Right lobe of liver (tissue), 6 donors: ENCODE results near the gene EPOP. TPM values are rescaled to one million over a fixed set of nuclear protein-coding genes. Genes with fewer than 3 reads are reported as not detected.

ENCODE experiments used
- ATAC-seq, 4 donors: fragments of 200-7000 bp; cut with Tn5 transposase; one replicate each; pipeline ENCODE4 v1.9.1; 2020; ENCODE audit warnings: mild to moderate bottlenecking in 4 of 4, moderate library complexity in 4 of 4
- DNase-seq, 3 donors: peaks; one replicate each; pipeline ENCODE4 v3.0.0-alpha.2; 2020
- H3K27ac ChIP-seq, 3 donors: fragments of 200-600 bp; one replicate each; pipeline ENCODE4 v1.8.0; 2022
- H3K27me3 ChIP-seq, 2 donors: fragments of 200-600 bp; one replicate each; pipeline ENCODE4 v1.8.0; 2022
- H3K36me3 ChIP-seq, 4 donors: fragments of 200-600 bp; sonication (generic) in 1 of 4; one replicate each; pipeline versions ENCODE4 v1.5.1 to v1.8.0; 2017 to 2022; ENCODE audit warnings: control low read depth in 1 of 4
- H3K4me1 ChIP-seq, 4 donors: fragments of 200-600 bp; sonication (generic) in 1 of 4; one replicate each; pipeline versions ENCODE4 v1.5.1 to v1.8.0; 2017 to 2022; ENCODE audit warnings: control low read depth in 1 of 4
- H3K4me3 ChIP-seq, 3 donors: fragments of 200-600 bp; one replicate each; pipeline ENCODE4 v1.8.0; 2022
- H3K9me3 ChIP-seq, 4 donors: fragments of 200-600 bp; sonication (generic) in 1 of 4; one replicate each; pipeline versions ENCODE4 v1.5.1 to v1.8.0; 2017 to 2022; ENCODE audit warnings: control low read depth in 1 of 4
- CTCF ChIP-seq, 4 donors: fragments of 200-600 bp in 3 of 4; fragments of 450-650 bp in 1 of 4; IDR thresholded peaks; one replicate each; pipeline versions ENCODE4 v1.5.1 to v1.8.0; 2016 to 2022; ENCODE audit warnings: antibody characterized with exemption in 4 of 4, mild to moderate bottlenecking in 2 of 4
- POLR2A ChIP-seq: fragments of 450-650 bp; IDR thresholded peaks from one replicate; pipeline ENCODE4 v1.6.1; 2017; ENCODE audit warnings: antibody characterized with exemption, mild to moderate bottlenecking
- WGBS: methylation state at CpG from one replicate; pipeline ENCODE4 v1.1.6; 2018; ENCODE audit warnings: low coverage, low lambda C conversion rate; ENCODE audit not compliant: insufficient coverage; ENCODE audit errors: missing lambda C conversion rate; 5-methylcytosine and 5-hydroxymethylcytosine counted together
- intact Hi-C, 2 donors: fragments of 100-400 bp; cut with DNase I; formaldehyde crosslinking; loops; one replicate each; pipeline versions ENCODE4 v1.11.2 to v1.14.1; 2022
- total RNA-seq, 6 experiments: library from RNA; depleted of rRNA in 2 of 6; stranded (reverse); fragments of >200 nt in 2 of 6; fragmentation: NEBNext Ultra II Directional in 3 of 6; extraction: Animal tissue kit (Norgen Biotek cat#: 25700) in 3 of 6; gene quantifications; one replicate each; pipeline versions ENCODE4 v1.1.0 to v1.2.4, GENCODE V29; 2016 to 2023
- donor health status: DM: no; HTN: yes; CAD: no.
- donor health status: DM: no; HTN: no; CAD: no.
- donor health status: DM: no; HTN: no; CAD: no.
- donor health status: DM: no; HTN: yes; CAD: no.
- donor health status: DM: no; HTN: yes; CAD: no.

EPOP gene
- total RNA-seq, 6 experiments from 2014 or later: 1.1 to 6.0 (median 3.0) TPM

GRCh38 chr17:38713456-38714075, 38.8 kb upstream of the EPOP start:
- H3K27me3 ChIP-seq: no peaks in the 10 kb centered on the region
- 67% methylated on average over 7 of the region's 11 CpGs for WGBS
- H3K36me3 ChIP-seq: peaks cover 0 to 13% (median 5%) of the 10 kb centered on the region in 4 donors
- H3K4me1 ChIP-seq: no peaks in the 10 kb centered on the region
- TF ChIP-seq POLR2A: no peak
- no peak for TF ChIP-seq CTCF (IDR thresholded peaks at IDR 0.05)
- ATAC-seq: no peak
- intact Hi-C loops: no loop called here
- H3K4me3 ChIP-seq: no peak overlapping the region
- no peak overlapping the region for H3K27ac ChIP-seq
- no peak for DNase-seq
- no peaks in the 10 kb centered on the region for H3K9me3 ChIP-seq

GRCh38 chr17:38712593-38712992, 37.8 kb upstream of the EPOP start:
- Histone ChIP-seq H3K4me1 (no peaks in the 10 kb centered on the region), H3K4me3 (no peak overlapping the region), H3K27ac (no peak overlapping the region), H3K9me3 (no peaks in the 10 kb centered on the region), H3K36me3 (peaks cover 0 to 13% (median 5%) of the 10 kb centered on the region in 4 donors), H3K27me3 (no peaks in the 10 kb centered on the region)
- intact Hi-C loops: no loop called here
- ATAC-seq (no peak), DNase-seq (no peak)
- WGBS: no CpG with 5 or more reads among the region's 10 CpGs
- TF ChIP-seq CTCF (IDR thresholded peaks at IDR 0.05): no peak
- no peak for TF ChIP-seq POLR2A

GRCh38 chr17:38711792-38712571, 37.2 kb upstream of the EPOP start:
- H3K27ac ChIP-seq: no peak overlapping the region
- H3K4me1 ChIP-seq: no peaks in the 10 kb centered on the region
- H3K36me3 ChIP-seq: peaks cover 0 to 13% (median 5%) of the 10 kb centered on the region in 4 donors
- no peak for DNase-seq
- no peak for ATAC-seq
- intact Hi-C loops: no loop called here
- TF ChIP-seq POLR2A (no peak), CTCF (IDR thresholded peaks at IDR 0.05) (no peak)
- H3K27me3 ChIP-seq: no peaks in the 10 kb centered on the region
- H3K9me3 ChIP-seq: no peaks in the 10 kb centered on the region
- 78% methylated on average over 5 of the region's 26 CpGs for WGBS
- no peak overlapping the region for H3K4me3 ChIP-seq

- Histone ChIP-seq H3K36me3 (peaks cover 0 to 9% (median 3%) of the 10 kb centered on the region in 4 donors), H3K27me3 (no peaks in the 10 kb centered on the region), H3K4me1 (no peaks in the 10 kb centered on the region), H3K4me3 (no peak overlapping the region), H3K9me3 (no peaks in the 10 kb centered on the region), H3K27ac (no peak overlapping the region)
- ATAC-seq: no peak
- intact Hi-C loops: no loop called here
- WGBS: 75% methylated on average over 2 of the region's 5 CpGs
- no peak for TF ChIP-seq CTCF (IDR thresholded peaks at IDR 0.05)
- no peak for TF ChIP-seq POLR2A
- DNase-seq: no peak
These were observed 36.2 kb upstream of the EPOP start for GRCh38 chr17:38710985-38711384.
